Sigmoid colon (tissue), 7 donors: ENCODE results near the gene LRCH4. TPM values are rescaled to one million over a fixed set of nuclear protein-coding genes. Genes with fewer than 3 reads are reported as not detected.
A peak's percentile ranks its signal among the peaks of the same experiment; 100 is the strongest.
"Not testable (repeated sequence)": the region's sequence is repeated elsewhere in the genome, so short reads cannot be mapped to it uniquely, and the experiment has no call there.

Experiments used
- DNase-seq: peaks from one replicate; pipeline ENCODE4 v3.0.0-alpha.2; 2019
- H3K27ac ChIP-seq, 4 donors: fragments of 200-600 bp; sonication (generic); one replicate each; pipeline ENCODE4 v1.5.1; 2016 to 2019; ENCODE audit warnings: mild to moderate bottlenecking in 1 of 4
- H3K27me3 ChIP-seq, 3 donors: fragments of 200-600 bp; sonication (generic); one replicate each; pipeline ENCODE4 v1.5.1; 2019; ENCODE audit warnings: mild to moderate bottlenecking in 1 of 3
- H3K36me3 ChIP-seq, 4 donors: fragments of 200-600 bp; sonication (generic); one replicate each; pipeline ENCODE4 v1.5.1; 2016 to 2019
- H3K4me1 ChIP-seq, 4 donors: fragments of 200-600 bp; sonication (generic); one replicate each; pipeline ENCODE4 v1.5.1; 2017 to 2019
- H3K4me3 ChIP-seq, 4 donors: fragments of 200-600 bp; sonication (generic); one replicate each; pipeline ENCODE4 v1.5.1; 2017 to 2019; ENCODE audit warnings: mild to moderate bottlenecking in 2 of 4, moderate library complexity in 1 of 4
- H3K9me3 ChIP-seq, 4 donors: fragments of 200-600 bp in 3 of 4; sonication (generic) in 3 of 4; one replicate each; pipeline versions ENCODE4 v1.5.1 to v1.6.1; 2013 to 2019
- CTCF ChIP-seq, 4 experiments: fragments of 450-650 bp in 3 of 4; fragments of 200-600 bp in 1 of 4; IDR thresholded peaks; one replicate each; pipeline ENCODE4 v1.5.1; 2016 to 2019; ENCODE audit warnings: antibody characterized with exemption in 4 of 4, mild to moderate bottlenecking in 3 of 4, moderate library complexity in 2 of 4
- EP300 ChIP-seq, 4 donors: sonication (generic); formaldehyde crosslinking; IDR thresholded peaks; one replicate each; pipeline ENCODE4 v1.6.1; 2017; ENCODE audit warnings: antibody characterized with exemption in 4 of 4
- POLR2A ChIP-seq, 2 donors: fragments of 450-650 bp; IDR thresholded peaks; one replicate each; pipeline ENCODE4 v1.6.1; 2016; ENCODE audit warnings: antibody characterized with exemption in 2 of 2, mild to moderate bottlenecking in 2 of 2, moderate library complexity in 2 of 2
- POLR2AphosphoS5 ChIP-seq, 4 donors: sonication (generic); formaldehyde crosslinking; IDR thresholded peaks; one replicate each; pipeline ENCODE4 v1.6.1; 2017; ENCODE audit warnings: antibody characterized with exemption in 4 of 4
- WGBS, 2 donors: extraction: QIAGEN DNeasy Blood & Tissue Kit; methylation state at CpG; one replicate each; pipeline ENCODE4 v1.1.7; 2013; 5-methylcytosine and 5-hydroxymethylcytosine counted together
- intact Hi-C: fragments of 100-400 bp; cut with DNase I; formaldehyde crosslinking; loops from one replicate; pipeline ENCODE4 v1.15.1; 2023
- polyA plus RNA-seq, 3 donors: library from polyadenylated mRNA; stranded (reverse); fragments of 200-250 nt; gene quantifications; one replicate each; pipeline ENCODE4 v1.2.3, GENCODE V29; 2013
- total RNA-seq, 4 donors: library from RNA; depleted of rRNA; stranded (reverse); fragments of >200 nt; gene quantifications; one replicate each; pipeline ENCODE4 v1.1.0, GENCODE V29; 2016
- donor health status: healthy with polysubstance abuse.
- donor health status: Bipolar disorder and iron deficiency.
- donor health status: healthy.

The LRCH4 gene
- total and polyA plus RNA-seq, 7 donors = 28.2 to 92.3 (median 40.7) TPM

- peak overlapping the region; percentile 87 to 90 (median 88) for H3K27ac ChIP-seq
- intact Hi-C loops = no loop called here
- peaks cover 0 to 73% (median 66%) of the 10 kb centered on the region in 4 donors for H3K4me1 ChIP-seq
- H3K36me3 ChIP-seq = peaks cover 0 to 7% (median 0%) of the 10 kb centered on the region in 4 donors
- H3K9me3 ChIP-seq = no peaks in the 10 kb centered on the region
- TF ChIP-seq EP300 (IDR thresholded peaks at IDR 0.05) (no peak), POLR2A (IDR thresholded peaks at IDR 0.05) (no peak), CTCF (IDR thresholded peaks at IDR 0.05) (no peak), POLR2AphosphoS5 (IDR thresholded peaks at IDR 0.05) (no peak)
- no peaks in the 10 kb centered on the region for H3K27me3 ChIP-seq
- DNase-seq = no peak
- H3K4me3 ChIP-seq = no peak overlapping the region
- WGBS, 2 donors = 36 to 42% methylated on average over 5 of the region's 5 CpGs
These were observed 41.5 kb downstream of the LRCH4 start for GRCh38 chr7:100544386-100544785.

- 44 to 47% methylated on average over 1 of the region's 1 CpG for WGBS, 2 donors
- Histone ChIP-seq H3K36me3 (no peaks in the 10 kb centered on the region), H3K27me3 (no peaks in the 10 kb centered on the region), H3K4me1 (peaks cover 0 to 68% (median 65%) of the 10 kb centered on the region in 4 donors), H3K4me3 (no peak overlapping the region), H3K27ac (peak overlapping the region in 3 of 4 donors; percentile 87 to 90 (median 88)), H3K9me3 (no peaks in the 10 kb centered on the region)
- no peak for DNase-seq
- intact Hi-C loops = no loop called here
- no peak for TF ChIP-seq POLR2AphosphoS5 (IDR thresholded peaks at IDR 0.05)
- no peak for TF ChIP-seq EP300 (IDR thresholded peaks at IDR 0.05)
- TF ChIP-seq CTCF (IDR thresholded peaks at IDR 0.05) = no peak
- no peak for TF ChIP-seq POLR2A (IDR thresholded peaks at IDR 0.05)
These were observed 42.3 kb downstream of the LRCH4 start for GRCh38 chr7:100543586-100543985.

- H3K4me1 ChIP-seq = peaks cover 0 to 52% (median 49%) of the 10 kb centered on the region in 4 donors
These were observed 44.6 kb downstream of the LRCH4 start for GRCh38 chr7:100541309-100541708.

GRCh38 chr7:100540073-100540723, 45.7 kb downstream of the LRCH4 start:
- no peaks in the 10 kb centered on the region for H3K9me3 ChIP-seq
- no peak for DNase-seq
- no peaks in the 10 kb centered on the region for H3K36me3 ChIP-seq
- H3K4me1 ChIP-seq = peaks cover 0 to 41% (median 38%) of the 10 kb centered on the region in 4 donors
- intact Hi-C loops = loop anchor here (2.0 kb wide), 1 partner anchor 61 kb away; the partner anchor contains the start of gene TSC22D4
- H3K27me3 ChIP-seq = no peaks in the 10 kb centered on the region
- WGBS, 2 donors = 10 to 48% methylated on average over 6 of the region's 6 CpGs
- TF ChIP-seq POLR2AphosphoS5 (IDR thresholded peaks at IDR 0.05) (no peak), EP300 (IDR thresholded peaks at IDR 0.05) (no peak), CTCF (IDR thresholded peaks at IDR 0.05) (no peak)
- H3K27ac ChIP-seq = peak overlapping the region in 2 of 4 donors; percentile 83
- peak overlapping the region; percentile 63 to 91 (median 80) for H3K4me3 ChIP-seq

More at GRCh38 chr7:100541309-100541708, 44.6 kb downstream of the LRCH4 start:
- not testable (repeated sequence) for H3K4me3 ChIP-seq, H3K9me3 ChIP-seq, H3K27me3 ChIP-seq, H3K27ac ChIP-seq, DNase-seq, H3K36me3 ChIP-seq
- 81 to 89% methylated on average over 7 of the region's 7 CpGs for WGBS, 2 donors
- intact Hi-C loops = loop anchor here (2.0 kb wide), 1 partner anchor 63 kb away; the partner anchor contains the start of gene TSC22D4

GRCh38 chr7:100539436-100540006, 46.4 kb downstream of the LRCH4 start:
- Histone ChIP-seq H3K27me3 (no peaks in the 10 kb centered on the region), H3K9me3 (no peaks in the 10 kb centered on the region), H3K36me3 (no peaks in the 10 kb centered on the region), H3K4me1 (peaks cover 0 to 34% (median 31%) of the 10 kb centered on the region in 4 donors), H3K27ac (peak overlapping the region; percentile 78 to 89 (median 83)), H3K4me3 (peak overlapping the region; percentile 63 to 91 (median 80))
- intact Hi-C loops = loop anchor here (2.0 kb wide), 1 partner anchor 61 kb away; the partner anchor contains the start of gene TSC22D4
- 0 to 1% methylated on average over 44 of the region's 44 CpGs for WGBS, 2 donors
- TF ChIP-seq CTCF (IDR thresholded peaks at IDR 0.05) (no peak), POLR2AphosphoS5 (IDR thresholded peaks at IDR 0.05) (no peak), EP300 (IDR thresholded peaks at IDR 0.05) (no peak), POLR2A (IDR thresholded peaks at IDR 0.05) (no peak)
- DNase-seq = no peak
